Mucosa of rectum (tissue), 2 donors: ENCODE data around the gene SAV1.
"Not testable (repeated sequence)": the region's sequence is repeated elsewhere in the genome, so short reads cannot be mapped to it uniquely, and the experiment has no call there.

Experiments
- H3K27ac ChIP-seq, 2 donors: one replicate each; pipeline ENCODE4 v1.7.0; 2013; ENCODE audit warnings: inconsistent platforms in 2 of 2, low read depth in 2 of 2, low read length in 2 of 2
- H3K27me3 ChIP-seq, 2 donors: one replicate each; pipeline ENCODE4 v1.7.0; 2013; ENCODE audit warnings: low read length in 2 of 2; ENCODE audit not compliant: control insufficient read depth in 2 of 2, insufficient read depth in 2 of 2
- H3K36me3 ChIP-seq, 2 donors: one replicate each; pipeline ENCODE4 v1.7.0; 2013; ENCODE audit warnings: low read length in 2 of 2; ENCODE audit not compliant: control insufficient read depth in 2 of 2, insufficient read depth in 2 of 2
- H3K4me1 ChIP-seq, 2 donors: one replicate each; pipeline ENCODE4 v1.7.0; 2013; ENCODE audit warnings: low read length in 2 of 2, mild to moderate bottlenecking in 1 of 2; ENCODE audit not compliant: control insufficient read depth in 2 of 2, insufficient read depth in 2 of 2
- H3K4me3 ChIP-seq, 2 donors: one replicate each; pipeline ENCODE4 v1.7.0; 2013; ENCODE audit warnings: low read length in 2 of 2
- H3K9ac ChIP-seq, 2 donors: one replicate each; pipeline ENCODE4 v1.7.0; 2013; ENCODE audit warnings: low read length in 2 of 2, low read depth in 1 of 2, mild to moderate bottlenecking in 1 of 2
- H3K9me3 ChIP-seq, 2 donors: one replicate each; pipeline ENCODE4 v1.7.0; 2013; ENCODE audit warnings: low read length in 2 of 2; ENCODE audit not compliant: control insufficient read depth in 2 of 2
- donor health status: healthy.
- donor health status: Normal muscosa, but diverticular disease.

Gene SAV1

GRCh38 chr14:50667996-50668825 lies at the start of gene SAV1:
TSS of gene SAV1 (minus strand) at chr14:50668306. CDS start at chr14:50667967, 339 bp downstream.
- H3K27me3 ChIP-seq: no peaks in the 10 kb centered on the region
- peak within 1 kb of the TSS; percentile 82 to 90 for H3K4me3 ChIP-seq
- H3K9me3 ChIP-seq: no peaks in the 10 kb centered on the region
- peaks cover 0 to 8% of the 10 kb centered on the region in 2 donors for H3K4me1 ChIP-seq
- peak within 1 kb of the TSS; percentile 73 to 85 for H3K9ac ChIP-seq
- peak within 1 kb of the TSS; percentile 82 to 83 for H3K27ac ChIP-seq
- no peaks in the 10 kb centered on the region for H3K36me3 ChIP-seq

GRCh38 chr14:50717811-50718210 lies 49.7 kb upstream of the SAV1 start:
- no peaks in the 10 kb centered on the region for H3K4me1 ChIP-seq
- no peak overlapping the region for H3K9ac ChIP-seq
- H3K4me3 ChIP-seq: no peak overlapping the region
- H3K9me3 ChIP-seq: no peaks in the 10 kb centered on the region
- no peak overlapping the region for H3K27ac ChIP-seq
- peaks cover 0 to 8% of the 10 kb centered on the region in 2 donors for H3K36me3 ChIP-seq
- H3K27me3 ChIP-seq: no peaks in the 10 kb centered on the region

- Histone ChIP-seq H3K27ac (no peak overlapping the region), H3K36me3 (no peaks in the 10 kb centered on the region), H3K9me3 (no peaks in the 10 kb centered on the region), H3K4me3 (no peak overlapping the region), H3K27me3 (no peaks in the 10 kb centered on the region), H3K4me1 (no peaks in the 10 kb centered on the region), H3K9ac (no peak overlapping the region)
These were observed 46.5 kb upstream of the SAV1 start for GRCh38 chr14:50714450-50715073.

- Histone ChIP-seq H3K27me3 (no peaks in the 10 kb centered on the region), H3K27ac (no peak overlapping the region), H3K9me3 (no peaks in the 10 kb centered on the region)
These were observed 42.9 kb upstream of the SAV1 start for GRCh38 chr14:50711043-50711442.

GRCh38 chr14:50705026-50705593 lies 37.0 kb upstream of the SAV1 start:
- H3K27me3 ChIP-seq: no peaks in the 10 kb centered on the region
- no peak overlapping the region for H3K27ac ChIP-seq
- H3K9me3 ChIP-seq: no peaks in the 10 kb centered on the region
- H3K4me1 ChIP-seq: no peaks in the 10 kb centered on the region
- H3K9ac ChIP-seq: no peak overlapping the region
- no peak overlapping the region for H3K4me3 ChIP-seq
- H3K36me3 ChIP-seq: no peaks in the 10 kb centered on the region

More at GRCh38 chr14:50711043-50711442, 42.9 kb upstream of the SAV1 start:
- Histone ChIP-seq H3K4me3 (no peak overlapping the region), H3K4me1 (no peaks in the 10 kb centered on the region), H3K36me3 (no peaks in the 10 kb centered on the region), H3K9ac (no peak overlapping the region)

- Histone ChIP-seq H3K36me3 (no peaks in the 10 kb centered on the region), H3K27ac (no peak overlapping the region), H3K4me1 (no peaks in the 10 kb centered on the region), H3K9me3 (no peaks in the 10 kb centered on the region), H3K9ac (no peak overlapping the region), H3K27me3 (no peaks in the 10 kb centered on the region), H3K4me3 (no peak overlapping the region)
These were observed 36.4 kb upstream of the SAV1 start for GRCh38 chr14:50704454-50705010.

- Histone ChIP-seq H3K4me3 (no peak overlapping the region), H3K36me3 (no peaks in the 10 kb centered on the region), H3K27me3 (no peaks in the 10 kb centered on the region), H3K4me1 (no peaks in the 10 kb centered on the region), H3K9me3 (peaks cover 0 to 3% of the 10 kb centered on the region in 2 donors), H3K27ac (no peak overlapping the region), H3K9ac (no peak overlapping the region)
These were observed 29.7 kb upstream of the SAV1 start for GRCh38 chr14:50697659-50698290.

- not testable (repeated sequence) for H3K27me3 ChIP-seq, H3K36me3 ChIP-seq, H3K4me3 ChIP-seq, H3K9ac ChIP-seq, H3K9me3 ChIP-seq, H3K4me1 ChIP-seq, H3K27ac ChIP-seq
These were observed 26.2 kb upstream of the SAV1 start for GRCh38 chr14:50694260-50694659.

- Histone ChIP-seq H3K27me3 (no peaks in the 10 kb centered on the region), H3K9ac (no peak overlapping the region), H3K4me1 (no peaks in the 10 kb centered on the region), H3K9me3 (no peaks in the 10 kb centered on the region), H3K27ac (no peak overlapping the region), H3K36me3 (no peaks in the 10 kb centered on the region), H3K4me3 (no peak overlapping the region)
These were observed 20.8 kb upstream of the SAV1 start for GRCh38 chr14:50688875-50689274.
